Activated gamma-delta T cell (primary cell): ENCODE measurements around the gene NLN.

Source experiments
- DNase-seq: peaks from one replicate; lab custom pipeline; 2025; lab: John Stamatoyannopoulos, UW

NLN gene

GRCh38 chr5:65808818-65809217 lies 86.8 kb downstream of the NLN start:
- no peak for DNase-seq

GRCh38 chr5:65809817-65810531 lies 88.0 kb downstream of the NLN start:
- DNase-seq = no peak

DNA sequence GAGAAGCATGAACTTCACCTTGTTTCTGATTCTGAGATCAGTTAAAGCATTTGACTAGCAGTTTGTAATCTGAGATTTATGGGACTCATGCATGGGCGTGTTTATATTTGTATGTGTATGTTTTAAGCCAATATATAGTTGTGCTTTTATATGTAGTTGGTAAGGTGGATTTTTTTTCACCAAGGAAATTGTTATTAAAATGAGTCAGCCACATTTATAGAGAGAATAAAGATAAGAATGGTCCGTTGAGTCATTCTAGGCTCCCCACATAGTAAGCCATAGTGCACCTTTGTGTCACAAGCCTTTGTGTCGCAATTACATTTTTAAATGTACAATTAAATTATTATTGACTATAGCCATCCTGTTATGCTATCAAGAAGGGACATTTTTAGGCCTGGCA lies 89.0 kb downstream of the NLN start:
- no peak for DNase-seq

DNA sequence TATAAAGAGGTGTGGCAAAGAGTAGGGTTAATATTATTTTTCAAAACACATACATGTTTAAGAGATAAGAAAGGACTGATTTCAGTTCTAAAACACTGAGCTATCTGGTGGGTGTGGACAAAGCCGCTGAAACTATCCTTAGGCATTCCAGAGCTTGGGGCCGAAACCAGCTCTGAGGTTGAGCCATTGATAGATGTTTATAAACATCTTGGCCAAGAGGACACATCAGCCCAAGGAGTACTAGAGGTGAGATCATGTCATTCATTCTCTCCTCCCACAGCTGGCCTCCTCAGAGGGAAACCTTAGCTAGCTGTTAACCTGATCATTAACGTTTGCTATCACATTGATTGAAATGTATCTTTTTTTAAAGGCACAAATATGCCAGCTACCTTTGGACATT lies 89.9 kb downstream of the NLN start:
- DNase-seq = no peak

DNA sequence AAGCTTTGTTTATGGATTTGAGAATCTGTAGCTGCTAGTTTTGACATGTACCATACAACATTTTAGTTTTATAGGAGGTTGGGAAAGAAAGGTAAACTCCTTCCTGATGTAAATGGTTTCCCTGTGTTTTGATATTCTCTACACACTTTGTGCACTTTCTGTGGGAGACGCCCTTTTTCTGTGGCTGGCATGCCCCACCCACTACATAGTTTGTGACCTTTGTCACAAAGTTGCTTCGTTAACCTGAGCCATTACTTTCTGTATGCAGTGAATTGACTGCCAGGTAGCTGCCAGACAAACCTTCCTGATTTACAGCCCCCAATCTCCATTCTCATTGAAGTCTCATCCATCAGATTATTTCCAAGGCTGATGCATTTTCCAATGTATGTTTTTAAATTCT lies 90.6 kb downstream of the NLN start:
- no peak for DNase-seq

GRCh38 chr5:65813174-65813573 lies 91.2 kb downstream of the NLN start:
- DNase-seq = no peak

DNA sequence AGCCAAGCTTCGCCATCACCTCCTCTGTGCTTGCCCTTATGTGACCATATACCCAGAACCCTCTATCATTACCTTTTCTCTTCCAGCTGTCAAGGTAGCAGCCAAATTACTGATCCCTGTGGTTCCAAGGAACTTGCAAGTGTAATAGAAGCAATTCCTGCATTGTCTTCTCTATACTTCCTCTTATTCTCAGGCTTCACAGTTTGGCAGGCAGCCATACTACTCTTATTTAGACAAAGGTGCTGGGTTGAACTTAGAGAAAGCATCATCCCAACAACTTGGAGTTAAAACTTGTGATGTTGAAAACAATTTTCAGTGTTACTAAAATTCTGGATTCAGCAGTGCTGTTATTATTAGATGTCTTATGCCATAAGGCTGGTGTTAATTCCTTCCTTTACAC lies 93.2 kb downstream of the NLN start:
- no peak for DNase-seq

GRCh38 chr5:65816729-65817128 lies 94.7 kb downstream of the NLN start:
- DNase-seq = no peak

GRCh38 chr5:65817931-65818330 lies 95.9 kb downstream of the NLN start:
- no peak for DNase-seq

- no peak for DNase-seq
Observed at GRCh38 chr5:65818592-65818991, 96.6 kb downstream of the NLN start.

DNA sequence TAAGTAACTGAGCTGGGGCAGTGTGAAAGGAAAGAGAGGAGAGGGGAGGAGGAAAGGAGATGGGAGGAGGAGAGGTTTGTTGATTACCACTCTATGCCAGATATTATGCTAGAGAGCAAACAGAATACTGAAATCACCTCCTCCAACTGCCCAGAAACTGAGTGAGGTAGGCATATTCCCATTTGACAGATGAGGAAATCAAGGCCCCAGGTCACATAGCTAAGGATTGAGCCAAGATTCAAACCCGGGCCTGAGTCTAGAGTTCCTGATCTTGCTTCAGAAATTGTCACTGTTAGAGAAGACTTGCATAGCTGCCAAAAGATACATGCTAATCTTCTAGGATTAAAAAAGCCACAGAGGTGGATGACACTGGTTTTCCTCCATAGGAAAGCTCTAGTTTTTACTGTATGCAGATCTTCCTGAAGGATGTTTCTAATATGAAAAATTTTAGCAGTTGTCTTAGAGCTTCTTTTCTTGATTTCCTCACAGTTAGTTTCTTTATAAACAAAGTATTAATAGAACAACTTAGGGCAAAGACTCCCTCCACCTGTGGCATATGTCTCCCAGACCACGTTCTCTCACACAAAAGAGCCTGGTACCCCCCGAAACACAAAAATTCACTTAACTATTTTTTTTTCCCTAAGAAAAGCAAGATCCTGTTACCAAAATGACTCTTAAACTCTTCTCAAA lies 97.4 kb downstream of the NLN start:
- DNase-seq = no peak

- no peak for DNase-seq
Observed at GRCh38 chr5:65819905-65820240, 97.9 kb downstream of the NLN start.

GRCh38 chr5:65820373-65820772 lies 98.4 kb downstream of the NLN start:
- no peak for DNase-seq

- no peak for DNase-seq
Observed at GRCh38 chr5:65821966-65822365, 100.0 kb downstream of the NLN start.

DNA sequence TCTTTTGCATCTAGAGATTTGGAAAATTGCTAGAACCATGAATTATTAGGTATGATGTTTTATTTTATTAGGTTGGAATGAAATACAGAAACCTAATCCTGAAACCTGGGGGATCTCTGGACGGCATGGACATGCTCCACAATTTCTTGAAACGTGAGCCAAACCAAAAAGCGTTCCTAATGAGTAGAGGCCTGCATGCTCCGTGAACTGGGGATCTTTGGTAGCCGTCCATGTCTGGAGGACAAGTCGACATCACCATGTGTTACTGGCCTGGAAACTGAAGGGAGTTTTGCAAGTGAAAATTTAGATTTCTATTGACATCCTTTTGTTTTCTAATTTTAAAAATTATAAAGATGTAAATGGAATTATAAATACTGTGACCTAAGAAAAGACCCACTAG lies 100.7 kb downstream of the NLN start:
- DNase-seq = no peak

DNA sequence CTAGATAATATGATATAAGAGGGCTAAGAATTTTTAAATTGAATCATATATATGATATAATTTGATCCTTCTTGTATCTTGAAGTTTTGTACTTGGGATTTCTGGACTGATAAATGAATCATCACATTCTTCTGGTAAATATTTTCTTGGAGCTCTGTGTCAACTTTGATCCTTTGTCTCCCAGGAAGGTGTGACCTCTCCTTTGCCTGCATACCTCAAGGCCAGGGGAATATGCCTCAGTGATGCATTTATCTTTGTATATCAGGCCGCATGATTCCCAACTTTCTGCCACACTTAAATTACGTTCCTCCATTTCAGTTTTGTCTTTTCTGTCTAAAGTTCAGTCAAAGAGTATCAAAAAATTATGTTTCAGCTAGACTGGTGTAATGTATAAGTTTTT lies 101.2 kb downstream of the NLN start:
- no peak for DNase-seq

GRCh38 chr5:65823845-65824445 lies 101.9 kb downstream of the NLN start:
- DNase-seq = no peak

- no peak for DNase-seq
Observed at GRCh38 chr5:65825408-65826328, 103.7 kb downstream of the NLN start.

GRCh38 chr5:65828022-65828896 lies 106.3 kb downstream of the NLN start:
- no peak for DNase-seq

DNA sequence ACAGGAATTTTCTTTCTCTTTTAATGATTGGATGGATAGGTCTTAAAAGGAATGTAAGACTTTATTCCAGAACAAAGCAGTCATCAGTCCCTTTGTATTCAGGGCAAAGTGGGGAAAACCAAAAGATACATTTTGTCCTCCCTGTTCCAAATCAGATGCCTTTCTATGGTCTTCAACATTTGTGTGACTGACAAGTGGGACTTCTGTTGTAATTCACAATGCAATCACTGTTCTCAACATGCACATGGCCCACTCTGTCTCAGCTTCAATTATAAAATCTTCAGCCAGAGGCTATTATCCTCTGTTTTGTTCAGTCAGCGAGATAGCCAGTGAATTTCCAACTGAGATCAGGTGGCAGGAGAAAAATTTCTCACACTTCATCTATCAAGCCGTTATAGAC lies 108.9 kb downstream of the NLN start:
- no peak for DNase-seq

GRCh38 chr5:65831276-65831675 lies 109.3 kb downstream of the NLN start:
- DNase-seq = no peak
